ENCODE data around the gene LRP1.

DNA sequence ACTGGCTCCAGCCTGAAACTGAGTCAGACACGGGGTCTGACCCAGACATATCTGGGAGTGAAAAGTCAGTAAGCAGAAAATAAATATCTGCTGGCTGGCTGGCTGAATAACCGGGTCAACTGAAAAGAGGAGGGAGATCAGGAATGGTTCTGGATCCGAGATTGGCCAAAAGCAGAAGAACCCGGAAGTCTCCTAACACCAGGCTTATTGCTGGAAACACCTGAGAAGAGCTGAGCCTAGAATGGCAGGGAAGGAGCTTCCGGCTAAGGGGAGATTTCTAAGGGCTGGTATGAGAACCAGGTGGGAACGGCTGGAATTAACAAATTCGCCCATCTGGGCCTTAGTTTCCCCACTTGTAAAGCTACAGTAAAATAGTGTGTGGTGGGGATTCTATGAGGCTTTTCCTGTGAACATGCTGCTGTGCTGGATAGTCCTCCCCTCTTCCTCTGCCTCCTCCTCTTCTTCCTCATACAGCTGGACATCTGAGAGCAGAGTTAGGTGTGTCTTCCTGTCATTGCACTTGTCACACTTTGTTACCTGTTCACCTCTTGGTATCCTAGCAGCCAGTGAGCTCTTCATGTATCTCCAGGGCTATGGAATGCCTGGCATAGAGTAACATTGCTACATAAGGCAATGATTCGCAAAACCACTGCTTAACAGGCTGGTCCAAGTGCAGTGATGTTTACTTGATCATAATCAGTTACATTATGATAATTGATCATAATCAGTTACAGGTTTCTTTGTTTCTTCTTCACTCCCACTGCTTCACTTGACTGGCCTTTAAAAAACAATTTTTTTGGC is 99.2 kb downstream of the LRP1 start:
- TF ChIP-seq CTCF (conservative IDR thresholded peaks at IDR 0.05; ENCODE audit: low read length) (no peak), EZH2phosphoT487 (IDR thresholded peaks at IDR 0.05; ENCODE audit: borderline replicate concordance) (no peak)

Data from Loucy (cell line).